Peyer's patch (tissue), 4 donors: ENCODE results near the gene MTIF2.
"Not testable (repeated sequence)": the region's sequence is repeated elsewhere in the genome, so short reads cannot be mapped to it uniquely, and the experiment has no call there.

ENCODE experiments used
- POLR2A ChIP-seq, 2 donors: fragments of 450-650 bp; IDR thresholded peaks; one replicate each; pipeline ENCODE4 v1.5.1; 2017; ENCODE audit warnings: antibody characterized with exemption in 2 of 2, mild to moderate bottlenecking in 2 of 2, moderate library complexity in 2 of 2
- TF ChIP-seq, protein P1 (sequence below), 6 experiments: fragments of 450-650 bp in 4 of 6; fragments of 200-600 bp in 2 of 6; sonication (generic) in 1 of 6; IDR thresholded peaks; one replicate each; pipeline ENCODE4 v1.5.1; 2017 to 2019; ENCODE audit warnings: antibody characterized with exemption in 6 of 6, mild to moderate bottlenecking in 3 of 6, moderate library complexity in 1 of 6

DNA sequence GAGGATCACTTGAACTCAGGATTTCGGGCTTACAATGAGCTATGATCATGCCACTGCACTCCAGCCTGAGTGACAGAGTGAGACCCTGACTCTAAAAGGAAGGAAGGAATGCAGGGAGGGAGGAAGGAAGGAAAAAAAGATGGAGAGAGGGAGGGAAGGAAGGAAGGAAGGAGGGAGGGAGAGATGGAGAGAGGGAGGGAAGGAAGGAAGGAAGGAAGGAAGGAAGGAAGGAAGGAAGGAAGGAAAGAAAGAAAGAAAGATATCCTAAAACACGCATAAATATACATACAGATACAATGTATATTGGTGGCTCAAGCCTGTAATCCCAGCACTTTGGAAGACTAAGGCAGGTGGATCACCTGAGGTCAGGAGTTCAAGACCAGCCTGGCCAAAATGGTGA, 5.3 kb upstream of the MTIF2 start:
- not testable (repeated sequence) for TF ChIP-seq POLR2A (IDR thresholded peaks at IDR 0.05)
- TF ChIP-seq, protein P1, sequence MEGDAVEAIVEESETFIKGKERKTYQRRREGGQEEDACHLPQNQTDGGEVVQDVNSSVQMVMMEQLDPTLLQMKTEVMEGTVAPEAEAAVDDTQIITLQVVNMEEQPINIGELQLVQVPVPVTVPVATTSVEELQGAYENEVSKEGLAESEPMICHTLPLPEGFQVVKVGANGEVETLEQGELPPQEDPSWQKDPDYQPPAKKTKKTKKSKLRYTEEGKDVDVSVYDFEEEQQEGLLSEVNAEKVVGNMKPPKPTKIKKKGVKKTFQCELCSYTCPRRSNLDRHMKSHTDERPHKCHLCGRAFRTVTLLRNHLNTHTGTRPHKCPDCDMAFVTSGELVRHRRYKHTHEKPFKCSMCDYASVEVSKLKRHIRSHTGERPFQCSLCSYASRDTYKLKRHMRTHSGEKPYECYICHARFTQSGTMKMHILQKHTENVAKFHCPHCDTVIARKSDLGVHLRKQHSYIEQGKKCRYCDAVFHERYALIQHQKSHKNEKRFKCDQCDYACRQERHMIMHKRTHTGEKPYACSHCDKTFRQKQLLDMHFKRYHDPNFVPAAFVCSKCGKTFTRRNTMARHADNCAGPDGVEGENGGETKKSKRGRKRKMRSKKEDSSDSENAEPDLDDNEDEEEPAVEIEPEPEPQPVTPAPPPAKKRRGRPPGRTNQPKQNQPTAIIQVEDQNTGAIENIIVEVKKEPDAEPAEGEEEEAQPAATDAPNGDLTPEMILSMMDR (IDR thresholded peaks at IDR 0.05), result not testable (repeated sequence)
